Ishikawa (cell line): Measurements from ENCODE around the gene COX4I2.

Experiments used
- CEBPB ChIP-seq: IDR thresholded peaks from 2 replicates; pipeline ENCODE4 v1.6.1; 2012
- CREB1 ChIP-seq: IDR thresholded peaks from 2 replicates; pipeline ENCODE4 v1.6.1; 2012; ENCODE audit warnings: low read depth
- EGR1 ChIP-seq: IDR thresholded peaks from 2 replicates; pipeline ENCODE4 v1.6.1; 2012
- EP300 ChIP-seq: IDR thresholded peaks from 2 replicates; pipeline ENCODE4 v1.6.1; 2012; ENCODE audit warnings: borderline replicate concordance
- FOXM1 ChIP-seq: IDR thresholded peaks from 2 replicates; pipeline ENCODE4 v1.6.1; 2012; ENCODE audit warnings: low read depth, borderline replicate concordance
- MAX ChIP-seq: IDR thresholded peaks from 2 replicates; pipeline ENCODE4 v1.6.1; 2012
- NFIC ChIP-seq: IDR thresholded peaks from 2 replicates; pipeline ENCODE4 v1.6.1; 2012
- RAD21 ChIP-seq: IDR thresholded peaks from 2 replicates; pipeline ENCODE4 v1.6.1; 2012; ENCODE audit warnings: low read depth
- REST ChIP-seq: IDR thresholded peaks from 2 replicates; pipeline ENCODE4 v1.6.1; 2012; ENCODE audit warnings: low read depth, mild to moderate bottlenecking
- TAF1 ChIP-seq: IDR thresholded peaks from 2 replicates; pipeline ENCODE4 v1.6.1; 2012; ENCODE audit warnings: low read depth, mild to moderate bottlenecking
- TCF12 ChIP-seq: IDR thresholded peaks from 2 replicates; pipeline ENCODE4 v1.6.1; 2012; ENCODE audit warnings: low read depth
- TEAD4 ChIP-seq: IDR thresholded peaks from 2 replicates; pipeline ENCODE4 v1.6.1; 2012
- USF1 ChIP-seq: IDR thresholded peaks from 2 replicates; pipeline ENCODE4 v1.6.1; 2012
- YY1 ChIP-seq: IDR thresholded peaks from 2 replicates; pipeline ENCODE4 v1.6.1; 2012; ENCODE audit warnings: low read depth
- ZBTB7A ChIP-seq: IDR thresholded peaks from 2 replicates; pipeline ENCODE4 v1.6.1; 2012; ENCODE audit warnings: low read depth

The COX4I2 gene

GRCh38 chr20:31669876-31670275 is 32.2 kb downstream of the COX4I2 start:
- peak; percentile 36; the same call in 1 of the 2 replicates for TF ChIP-seq REST
- no peak for TF ChIP-seq TCF12

- no peak for TF ChIP-seq ZBTB7A
Observed at GRCh38 chr20:31670371-31671228, 32.9 kb downstream of the COX4I2 start.

GRCh38 chr20:31671324-31671723 is 33.6 kb downstream of the COX4I2 start:
- TF ChIP-seq EP300 (no peak), TAF1 (no peak), FOXM1 (no peak), MAX (no peak), TEAD4 (no peak), YY1 (no peak), USF1 (no peak), CEBPB (no peak), RAD21 (no peak), ZBTB7A (no peak), EGR1 (no peak), REST (no peak), TCF12 (no peak), CREB1 (no peak), NFIC (no peak)

- TF ChIP-seq NFIC (no peak), TEAD4 (no peak), CEBPB (no peak), RAD21 (no peak), EP300 (no peak), USF1 (no peak), MAX (no peak), CREB1 (no peak), TCF12 (no peak), YY1 (no peak), REST (no peak), ZBTB7A (no peak), TAF1 (no peak), FOXM1 (no peak), EGR1 (no peak)
Observed at GRCh38 chr20:31673435-31673834, 35.7 kb downstream of the COX4I2 start.

- TF ChIP-seq EGR1, result no peak
- TF ChIP-seq TAF1, result no peak
- no peak for TF ChIP-seq FOXM1
- TF ChIP-seq CREB1, result no peak
- no peak for TF ChIP-seq MAX
- TF ChIP-seq CEBPB, result no peak
- TF ChIP-seq NFIC, result no peak
- TF ChIP-seq REST, result no peak
- TF ChIP-seq EP300, result no peak
- TF ChIP-seq TEAD4, result no peak
- TF ChIP-seq USF1, result no peak
- no peak for TF ChIP-seq TCF12
- no peak for TF ChIP-seq YY1
- TF ChIP-seq RAD21, result no peak
- no peak for TF ChIP-seq ZBTB7A
Observed at GRCh38 chr20:31673943-31674463, 36.3 kb downstream of the COX4I2 start.
